Measurements from ENCODE around the gene NPHP4. TPM values are rescaled to one million over a fixed set of nuclear protein-coding genes. Genes with fewer than 3 reads are reported as not detected.
A peak's percentile ranks its signal among the peaks of the same experiment; 100 is the strongest.

NPHP4 gene
- total RNA-seq, 4 donors from 2014 or later: 11.2 to 24.5 (median 18.2) TPM

GRCh38 chr1:5908461-5909375, 83.5 kb downstream of the NPHP4 start:
- peak in 1 of 2 donors; percentile 78 for DNase-seq (ENCODE audit: low spot score in 2 of 2)
- TF ChIP-seq POLR2A (IDR thresholded peaks at IDR 0.05): no peak
- no peak for TF ChIP-seq CTCF (IDR thresholded peaks at IDR 0.05)
- intact Hi-C loops (cut with DNase I; ENCODE audit: low total_unique reads): no loop called here
- no peak overlapping the region for H3K4me3 ChIP-seq (ENCODE audit: low read depth, poor library complexity, severe bottlenecking)
- 93 to 95% methylated on average over 27 to 34 of the region's 35 CpGs for WGBS, 2 donors

GRCh38 chr1:5907966-5908365, 84.3 kb downstream of the NPHP4 start:
- no peak overlapping the region for H3K4me3 ChIP-seq (ENCODE audit: low read depth, poor library complexity, severe bottlenecking)
- intact Hi-C loops (cut with DNase I; ENCODE audit: low total_unique reads): no loop called here
- TF ChIP-seq CTCF (IDR thresholded peaks at IDR 0.05) (no peak), POLR2A (IDR thresholded peaks at IDR 0.05) (no peak)
- peak in 1 of 2 donors; percentile 62 for DNase-seq (ENCODE audit: low spot score in 2 of 2)
- WGBS, 2 donors: 92 to 93% methylated on average over 8 of the region's 8 CpGs

GRCh38 chr1:5907386-5907785, 84.8 kb downstream of the NPHP4 start:
- DNase-seq (ENCODE audit: low spot score in 2 of 2): peak in 1 of 2 donors; percentile 72
- intact Hi-C loops (cut with DNase I; ENCODE audit: low total_unique reads): no loop called here
- TF ChIP-seq POLR2A (IDR thresholded peaks at IDR 0.05): no peak
- no peak for TF ChIP-seq CTCF (IDR thresholded peaks at IDR 0.05)
- no peak overlapping the region for H3K4me3 ChIP-seq (ENCODE audit: low read depth, poor library complexity, severe bottlenecking)
- 96 to 97% methylated on average over 11 of the region's 11 CpGs for WGBS, 2 donors

- H3K4me3 ChIP-seq (ENCODE audit: low read depth, poor library complexity, severe bottlenecking): no peak overlapping the region
- intact Hi-C loops (cut with DNase I; ENCODE audit: low total_unique reads): no loop called here
- TF ChIP-seq POLR2A (IDR thresholded peaks at IDR 0.05): no peak
- no peak for TF ChIP-seq CTCF (IDR thresholded peaks at IDR 0.05)
- peak in 1 of 2 donors; percentile 76 for DNase-seq (ENCODE audit: low spot score in 2 of 2)
- 98% methylated on average over 12 of the region's 12 CpGs for WGBS, 2 donors
Measured at GRCh38 chr1:5906966-5907365, 85.3 kb downstream of the NPHP4 start.

GRCh38 chr1:5906116-5906515, 86.1 kb downstream of the NPHP4 start:
- intact Hi-C loops (cut with DNase I; ENCODE audit: low total_unique reads): no loop called here
- H3K4me3 ChIP-seq (ENCODE audit: low read depth, poor library complexity, severe bottlenecking): no peak overlapping the region
- WGBS, 2 donors: 95% methylated on average over 6 of the region's 6 CpGs
- DNase-seq (ENCODE audit: low spot score in 2 of 2): no peak
- TF ChIP-seq CTCF (IDR thresholded peaks at IDR 0.05): no peak
- no peak for TF ChIP-seq POLR2A (IDR thresholded peaks at IDR 0.05)

Measured in lower leg skin (tissue), 4 donors.